HG03139 (cell line): Measurements from ENCODE around the gene RUNX3.

Experiments
- ATAC-seq: cut with Tn5 transposase; IDR thresholded peaks from one replicate; pipeline ENCODE4 v1.9.1; 2021; ENCODE audit not compliant: unreplicated experiment

Gene RUNX3

DNA sequence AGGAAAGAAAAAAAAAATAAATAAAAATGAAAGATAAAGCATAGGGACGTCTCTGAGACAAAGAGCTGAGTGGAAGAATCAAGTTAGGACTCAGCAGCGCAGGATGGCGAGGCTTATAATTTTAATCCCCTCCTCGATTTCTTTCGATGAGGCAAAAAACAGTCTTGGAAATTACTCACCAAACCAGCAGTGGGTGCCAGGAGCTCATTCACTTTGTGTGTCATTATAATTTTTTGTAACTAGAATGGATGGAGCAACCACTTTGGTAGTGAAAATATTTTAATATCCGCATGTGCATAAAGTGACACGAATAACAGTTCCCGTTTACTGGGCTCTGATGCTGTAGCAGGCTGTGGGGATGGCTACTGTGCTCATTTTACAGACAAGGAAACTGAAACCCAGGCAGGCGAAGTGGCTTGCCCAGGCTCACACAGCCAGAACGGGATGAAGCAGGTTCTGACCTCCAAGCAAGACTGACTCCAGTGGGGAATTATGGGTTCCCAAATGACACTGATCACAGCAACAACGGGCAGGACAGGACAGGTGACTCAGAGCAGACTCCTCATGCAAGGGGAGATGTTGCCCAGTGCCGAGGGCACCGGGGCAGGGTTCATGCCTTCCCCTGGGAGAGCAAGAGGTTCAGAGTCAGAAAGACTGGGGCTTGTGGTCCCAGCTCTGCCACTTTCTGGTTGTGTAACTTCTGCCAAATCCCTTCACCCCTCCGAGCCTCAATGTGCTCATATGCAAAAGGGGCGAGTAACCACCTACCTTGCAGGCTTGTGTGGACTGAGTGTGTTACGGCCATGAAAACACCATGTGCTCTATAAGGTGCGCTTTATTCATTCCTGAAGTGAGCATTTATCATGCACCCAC lies 63.6 kb downstream of the RUNX3 start:
- no peak for ATAC-seq

- ATAC-seq = no peak
Measured at GRCh38 chr1:24865587-24865986, 64.5 kb downstream of the RUNX3 start.

- ATAC-seq = no peak
Measured at GRCh38 chr1:24865168-24865567, 64.9 kb downstream of the RUNX3 start.

DNA sequence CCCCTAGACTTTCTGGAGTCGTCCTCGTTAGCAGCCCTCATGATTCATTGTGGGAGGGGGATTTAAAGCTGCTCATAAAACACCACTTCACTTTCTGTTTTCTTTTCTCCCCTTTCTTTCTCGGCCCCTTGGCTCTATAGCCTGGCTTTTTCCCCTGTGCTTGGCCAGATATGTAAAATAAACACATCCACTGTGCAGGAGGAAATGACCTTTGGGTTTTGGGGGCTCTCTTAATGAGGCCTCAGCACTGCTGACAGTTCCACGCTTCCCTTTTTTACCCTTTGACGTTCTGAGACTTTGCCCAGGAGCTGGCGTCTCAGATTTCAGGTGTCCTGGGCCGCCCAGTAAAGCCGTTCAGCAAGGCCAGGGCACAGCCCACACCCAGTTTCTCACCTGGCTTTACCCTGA lies 65.7 kb downstream of the RUNX3 start:
- ATAC-seq = no peak

GRCh38 chr1:24862775-24863483 lies 67.1 kb downstream of the RUNX3 start:
- no peak for ATAC-seq

DNA sequence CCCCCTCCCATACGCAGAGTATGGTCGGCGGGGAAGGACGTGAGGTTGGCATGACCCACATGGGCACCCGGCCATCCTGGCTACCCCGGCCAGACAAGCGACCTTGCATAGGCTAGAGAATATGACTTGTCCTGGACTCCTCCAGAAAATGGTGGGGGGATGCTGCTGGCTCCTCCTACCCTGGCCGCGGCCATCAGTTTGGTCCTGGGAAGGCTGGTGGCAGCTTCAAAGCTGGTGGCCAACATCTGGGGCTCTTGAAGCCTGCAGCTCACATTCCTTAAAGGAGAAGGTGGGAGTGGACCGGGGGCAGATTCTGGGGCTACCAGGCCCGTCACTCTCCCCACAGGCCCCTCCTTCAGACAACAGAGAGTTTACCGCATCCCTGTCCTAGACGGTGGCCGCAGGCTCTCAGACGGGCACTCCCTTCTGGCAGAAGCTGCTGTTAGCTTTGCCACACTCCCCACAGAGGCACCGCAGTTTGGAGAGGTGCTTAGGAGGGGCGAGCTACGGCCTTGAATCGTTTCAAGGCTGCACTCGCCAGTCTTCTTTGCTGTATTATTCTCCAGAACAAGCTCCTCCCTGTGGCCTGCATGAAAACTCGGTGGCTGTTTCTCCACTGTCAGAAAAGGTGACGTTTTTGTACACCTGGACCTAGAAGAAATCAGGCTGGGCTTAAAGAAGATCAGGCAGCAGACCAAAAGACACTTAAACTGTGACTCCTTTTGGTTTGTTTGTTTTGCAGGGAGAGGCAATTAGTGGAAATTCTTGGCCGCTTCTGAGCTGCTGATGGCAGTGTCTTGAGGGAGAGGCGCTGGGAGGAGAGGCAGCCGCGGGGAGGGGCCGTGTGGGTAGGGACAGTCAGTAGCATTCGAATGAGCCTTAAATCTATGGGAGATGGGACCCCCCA lies 68.0 kb downstream of the RUNX3 start:
- no peak for ATAC-seq

DNA sequence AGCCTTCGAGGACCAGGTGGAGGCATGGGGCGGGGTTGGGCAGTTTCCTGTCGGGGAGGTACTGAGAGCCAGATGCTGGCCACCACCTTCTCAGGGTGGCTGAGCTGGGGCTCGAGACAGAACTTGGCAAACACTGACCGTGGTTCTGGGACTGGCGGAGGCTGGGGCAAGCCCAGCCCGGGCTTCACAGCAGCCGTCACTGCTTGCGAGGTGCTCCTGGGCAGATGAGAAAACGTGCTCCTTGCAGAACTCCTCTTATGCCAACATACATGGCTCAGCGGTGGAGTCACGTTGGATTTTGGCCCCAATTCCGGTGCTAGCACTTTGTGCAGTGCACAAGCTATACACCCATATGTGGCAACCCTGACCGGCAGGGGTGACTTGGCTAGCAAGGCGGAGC lies 69.2 kb downstream of the RUNX3 start:
- ATAC-seq = no peak

- no peak for ATAC-seq
Measured at GRCh38 chr1:24859063-24860010, 70.7 kb downstream of the RUNX3 start.

GRCh38 chr1:24858277-24858676 lies 71.8 kb downstream of the RUNX3 start:
- no peak for ATAC-seq

DNA sequence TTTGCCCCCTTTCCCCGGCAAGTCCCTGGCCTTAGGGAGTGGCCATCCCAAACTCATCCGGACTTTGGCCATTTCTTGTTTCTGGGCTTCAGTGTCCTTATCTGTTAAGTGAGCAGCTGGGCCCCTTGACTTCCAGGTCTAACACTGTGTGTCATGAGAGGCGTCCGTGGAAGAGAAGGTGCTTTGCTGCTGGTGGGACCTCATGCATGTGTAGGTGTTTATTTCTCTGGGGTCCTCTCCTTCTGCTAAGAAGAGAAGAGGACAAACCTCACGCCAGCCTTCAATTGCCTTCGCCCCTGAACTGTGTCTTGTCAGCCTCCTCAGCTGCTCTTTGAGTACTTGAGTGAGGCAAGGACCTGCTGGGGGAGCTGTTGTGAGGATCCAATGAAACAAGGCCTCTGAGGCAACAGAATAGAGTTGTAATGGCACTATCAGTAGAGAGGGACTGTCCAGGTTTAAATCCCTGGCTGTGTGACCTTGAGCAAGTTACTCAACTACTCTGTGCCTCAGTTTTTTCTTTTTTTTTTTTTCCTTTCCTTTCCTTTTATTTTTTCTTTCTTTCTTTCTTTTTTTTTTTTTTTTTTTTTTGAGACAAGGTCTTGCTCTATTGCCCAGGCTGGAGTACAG lies 72.5 kb downstream of the RUNX3 start:
- no peak for ATAC-seq

- ATAC-seq = no peak
Measured at GRCh38 chr1:24856787-24857506, 73.1 kb downstream of the RUNX3 start.

- ATAC-seq = no peak
Measured at GRCh38 chr1:24855474-24855873, 74.6 kb downstream of the RUNX3 start.

DNA sequence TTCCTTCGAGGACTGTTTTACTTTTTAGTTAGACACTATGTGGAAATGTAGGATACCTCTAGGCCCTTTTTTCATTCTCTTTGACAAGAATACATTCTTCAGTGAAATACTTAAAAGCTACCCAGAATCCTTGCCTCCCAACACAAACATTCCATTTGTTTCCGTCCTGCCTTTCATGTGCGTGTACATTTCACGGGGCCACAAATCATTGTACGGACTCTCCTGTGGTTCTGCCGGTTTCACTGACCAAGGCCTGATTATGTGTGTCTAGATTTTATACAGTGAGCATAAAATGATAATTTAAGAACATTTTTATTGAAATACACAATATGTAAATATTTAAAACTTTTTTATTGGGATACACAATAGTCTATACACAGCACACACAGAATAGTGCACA lies 76.4 kb downstream of the RUNX3 start:
- ATAC-seq = no peak

GRCh38 chr1:24850328-24850920 lies 79.7 kb downstream of the RUNX3 start:
- ATAC-seq = no peak

DNA sequence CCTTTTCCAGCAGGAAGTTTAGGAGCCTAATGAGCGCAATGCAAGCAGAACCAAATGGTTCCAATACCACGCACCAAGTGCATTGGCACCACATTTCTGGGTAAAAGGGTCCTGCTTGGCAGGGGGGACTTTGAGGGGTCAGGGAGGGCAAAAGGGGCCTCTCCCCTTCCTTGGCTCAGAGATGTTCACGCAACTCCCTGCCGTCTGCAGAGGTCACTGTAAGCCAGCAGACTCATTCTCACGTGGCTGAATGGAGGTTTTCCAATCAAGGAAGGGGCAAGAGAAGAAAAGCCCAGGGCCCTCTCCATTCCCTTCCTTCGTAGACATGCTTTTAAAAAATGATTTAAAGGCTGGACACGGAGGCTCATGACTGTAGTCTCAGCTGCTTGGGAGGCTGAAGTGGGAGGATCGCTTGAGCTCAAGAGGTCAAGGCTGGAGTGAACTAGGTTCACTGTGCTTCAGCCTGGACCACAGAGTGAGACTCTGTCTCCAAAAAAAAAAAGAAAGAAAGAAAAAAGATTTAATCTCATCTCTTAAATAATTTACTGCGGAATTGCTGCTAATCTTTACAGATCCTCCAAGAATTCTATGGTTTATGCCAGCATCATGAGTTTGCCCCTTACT lies 80.3 kb downstream of the RUNX3 start:
- no peak for ATAC-seq
